AG10803 (cell line): ENCODE data around the gene IFIT1.

Experiments
- DNase-seq: peaks from one replicate; pipeline ENCODE4 v3.0.0; 2010; ENCODE audit warnings: low read depth
- H3K4me3 ChIP-seq: 2 replicates; pipeline ENCODE4 v1.5.1; 2011; ENCODE audit warnings: mild to moderate bottlenecking, low read length, control low read depth
- CTCF ChIP-seq: conservative IDR thresholded peaks from 2 replicates; pipeline ENCODE4 v1.5.1; 2011; ENCODE audit warnings: mild to moderate bottlenecking, low read length, control low read depth, inconsistent platforms

IFIT1 gene

GRCh38 chr10:89377705-89378637, 14.5 kb upstream of the IFIT1 start, which contains the start of gene IFIT1B:
TSS of gene IFIT1B (plus strand) at chr10:89378056. CDS start at chr10:89378136, 80 bp downstream.
- no peak for TF ChIP-seq CTCF
- no peak within 1 kb of the TSS for H3K4me3 ChIP-seq
- DNase-seq = no peak

GRCh38 chr10:89379103-89379502, 13.3 kb upstream of the IFIT1 start:
- no peak for DNase-seq
- TF ChIP-seq CTCF = no peak
- no peak overlapping the region for H3K4me3 ChIP-seq

GRCh38 chr10:89382757-89383156, 9.7 kb upstream of the IFIT1 start:
- no peak overlapping the region for H3K4me3 ChIP-seq
- no peak for DNase-seq
- TF ChIP-seq CTCF = no peak

- no peak overlapping the region for H3K4me3 ChIP-seq
- no peak for TF ChIP-seq CTCF
- peak; percentile 73 for DNase-seq
Measured at GRCh38 chr10:89384474-89385340, 7.7 kb upstream of the IFIT1 start.

- TF ChIP-seq CTCF = no peak
- DNase-seq = peak; percentile 19
- no peak overlapping the region for H3K4me3 ChIP-seq
Measured at GRCh38 chr10:89388806-89389205, 3.6 kb upstream of the IFIT1 start.

- no peak overlapping the region for H3K4me3 ChIP-seq
- DNase-seq = peak; percentile 68
- TF ChIP-seq CTCF = peak; percentile 67
Measured at GRCh38 chr10:89389254-89389653, 3.2 kb upstream of the IFIT1 start.
